Loucy (cell line): ENCODE measurements around the gene CAMTA1.

Experiments used
- EZH2phosphoT487 ChIP-seq: fragments of 200-600 bp; IDR thresholded peaks from 2 replicates; pipeline ENCODE4 v1.6.1; 2018; ENCODE audit warnings: antibody characterized with exemption, mild to moderate bottlenecking, moderate library complexity, borderline replicate concordance
- TF ChIP-seq, protein P1 (sequence below): fragments of 200-600 bp; sonication (generic); conservative IDR thresholded peaks from 2 replicates; pipeline ENCODE4 v1.5.1; 2014; ENCODE audit warnings: mild to moderate bottlenecking, antibody characterized with exemption, low read length

DNA sequence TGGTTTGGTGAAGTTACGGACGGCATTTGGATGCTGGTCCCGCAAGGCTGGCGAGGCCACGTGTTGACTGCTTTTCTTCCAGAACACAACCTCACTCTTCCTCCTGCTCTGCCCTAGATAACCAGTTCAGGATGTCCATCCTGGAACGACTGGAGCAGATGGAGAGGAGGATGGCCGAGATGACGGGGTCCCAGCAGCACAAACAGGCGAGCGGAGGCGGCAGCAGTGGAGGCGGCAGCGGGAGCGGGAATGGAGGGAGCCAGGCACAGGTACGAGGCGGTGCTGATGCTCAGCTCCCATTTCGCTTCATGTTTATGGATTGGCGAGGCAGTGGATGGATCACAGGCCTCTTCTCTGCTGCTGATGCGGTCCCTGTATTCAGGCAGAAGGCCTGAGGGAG, 947.1 kb downstream of the CAMTA1 start:
- TF ChIP-seq EZH2phosphoT487, result no peak
- TF ChIP-seq, protein P1, sequence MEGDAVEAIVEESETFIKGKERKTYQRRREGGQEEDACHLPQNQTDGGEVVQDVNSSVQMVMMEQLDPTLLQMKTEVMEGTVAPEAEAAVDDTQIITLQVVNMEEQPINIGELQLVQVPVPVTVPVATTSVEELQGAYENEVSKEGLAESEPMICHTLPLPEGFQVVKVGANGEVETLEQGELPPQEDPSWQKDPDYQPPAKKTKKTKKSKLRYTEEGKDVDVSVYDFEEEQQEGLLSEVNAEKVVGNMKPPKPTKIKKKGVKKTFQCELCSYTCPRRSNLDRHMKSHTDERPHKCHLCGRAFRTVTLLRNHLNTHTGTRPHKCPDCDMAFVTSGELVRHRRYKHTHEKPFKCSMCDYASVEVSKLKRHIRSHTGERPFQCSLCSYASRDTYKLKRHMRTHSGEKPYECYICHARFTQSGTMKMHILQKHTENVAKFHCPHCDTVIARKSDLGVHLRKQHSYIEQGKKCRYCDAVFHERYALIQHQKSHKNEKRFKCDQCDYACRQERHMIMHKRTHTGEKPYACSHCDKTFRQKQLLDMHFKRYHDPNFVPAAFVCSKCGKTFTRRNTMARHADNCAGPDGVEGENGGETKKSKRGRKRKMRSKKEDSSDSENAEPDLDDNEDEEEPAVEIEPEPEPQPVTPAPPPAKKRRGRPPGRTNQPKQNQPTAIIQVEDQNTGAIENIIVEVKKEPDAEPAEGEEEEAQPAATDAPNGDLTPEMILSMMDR, result no peak
